ENCODE results near the gene OR10A2. TPM values are rescaled to one million over a fixed set of nuclear protein-coding genes. Genes with fewer than 3 reads are reported as not detected.

OR10A2 gene, protein sequence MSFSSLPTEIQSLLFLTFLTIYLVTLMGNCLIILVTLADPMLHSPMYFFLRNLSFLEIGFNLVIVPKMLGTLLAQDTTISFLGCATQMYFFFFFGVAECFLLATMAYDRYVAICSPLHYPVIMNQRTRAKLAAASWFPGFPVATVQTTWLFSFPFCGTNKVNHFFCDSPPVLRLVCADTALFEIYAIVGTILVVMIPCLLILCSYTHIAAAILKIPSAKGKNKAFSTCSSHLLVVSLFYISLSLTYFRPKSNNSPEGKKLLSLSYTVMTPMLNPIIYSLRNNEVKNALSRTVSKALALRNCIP
- not detected in 2 replicates for total RNA-seq (ENCODE audit: low replicate concordance)

DNA sequence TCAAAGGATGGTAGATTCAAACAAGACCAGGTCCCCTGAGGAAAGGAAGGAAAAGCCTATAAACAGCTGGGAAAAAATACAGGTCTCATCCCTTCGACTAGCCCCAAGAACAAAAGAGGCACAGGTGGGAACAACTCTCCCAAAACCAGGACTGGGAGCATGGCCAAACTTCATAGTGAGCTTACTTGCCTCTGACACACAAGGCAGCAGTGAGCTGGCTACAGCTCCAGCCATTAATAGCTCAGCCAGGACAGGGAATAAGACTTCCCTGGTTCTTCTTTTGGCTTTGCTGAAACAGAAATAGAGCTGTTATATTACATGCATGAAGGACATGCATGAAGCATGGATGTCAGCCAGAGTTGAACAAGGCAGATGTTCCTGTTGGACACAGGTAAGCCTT is at the start of gene OR10A2:
OR10A2 (plus strand) TSS at position 97 of the 400 bp plus-strand sequence. CDS start 6,698 bp downstream, outside the sequence.
- TF ChIP-seq, protein P1, sequence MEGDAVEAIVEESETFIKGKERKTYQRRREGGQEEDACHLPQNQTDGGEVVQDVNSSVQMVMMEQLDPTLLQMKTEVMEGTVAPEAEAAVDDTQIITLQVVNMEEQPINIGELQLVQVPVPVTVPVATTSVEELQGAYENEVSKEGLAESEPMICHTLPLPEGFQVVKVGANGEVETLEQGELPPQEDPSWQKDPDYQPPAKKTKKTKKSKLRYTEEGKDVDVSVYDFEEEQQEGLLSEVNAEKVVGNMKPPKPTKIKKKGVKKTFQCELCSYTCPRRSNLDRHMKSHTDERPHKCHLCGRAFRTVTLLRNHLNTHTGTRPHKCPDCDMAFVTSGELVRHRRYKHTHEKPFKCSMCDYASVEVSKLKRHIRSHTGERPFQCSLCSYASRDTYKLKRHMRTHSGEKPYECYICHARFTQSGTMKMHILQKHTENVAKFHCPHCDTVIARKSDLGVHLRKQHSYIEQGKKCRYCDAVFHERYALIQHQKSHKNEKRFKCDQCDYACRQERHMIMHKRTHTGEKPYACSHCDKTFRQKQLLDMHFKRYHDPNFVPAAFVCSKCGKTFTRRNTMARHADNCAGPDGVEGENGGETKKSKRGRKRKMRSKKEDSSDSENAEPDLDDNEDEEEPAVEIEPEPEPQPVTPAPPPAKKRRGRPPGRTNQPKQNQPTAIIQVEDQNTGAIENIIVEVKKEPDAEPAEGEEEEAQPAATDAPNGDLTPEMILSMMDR (IDR thresholded peaks at IDR 0.05; ENCODE audit: insufficient read depth, low read length), result peak; percentile 22
- no peak within 1 kb of the TSS for H3K4me3 ChIP-seq (ENCODE audit: low read depth, low read length)
- peak; percentile 50 for DNase-seq (ENCODE audit: low read depth)

- no peak overlapping the region for H3K4me3 ChIP-seq (ENCODE audit: low read depth, low read length)
- TF ChIP-seq, protein P1 (IDR thresholded peaks at IDR 0.05; ENCODE audit: insufficient read depth, low read length), result no peak
- no peak for DNase-seq (ENCODE audit: low read depth)
Observed at GRCh38 chr11:6813656-6814055, 49.2 kb upstream of the OR10A2 start.

DNA sequence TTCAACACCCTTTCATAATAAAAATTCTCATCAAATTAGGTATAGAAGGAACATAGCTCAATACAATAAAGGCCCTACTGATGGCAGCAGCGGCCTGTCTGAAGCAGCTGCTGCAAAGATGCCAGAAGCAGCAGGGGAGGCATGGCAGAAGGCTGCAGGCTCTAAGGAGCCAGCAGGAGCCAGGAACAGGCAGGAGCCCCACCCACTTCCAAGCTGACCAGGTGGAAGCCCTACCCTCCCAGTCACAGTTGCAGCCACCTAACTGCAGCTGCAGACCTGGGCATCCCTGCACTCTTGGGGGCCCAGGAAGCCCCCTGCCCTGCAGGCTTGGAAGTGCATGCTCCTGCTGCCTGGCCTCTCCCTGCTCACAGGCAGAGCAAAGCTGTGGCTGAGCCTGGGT is 45.2 kb upstream of the OR10A2 start:
- TF ChIP-seq, protein P1 (IDR thresholded peaks at IDR 0.05; ENCODE audit: insufficient read depth, low read length), result no peak
- DNase-seq (ENCODE audit: low read depth), result peak; percentile 10
- no peak overlapping the region for H3K4me3 ChIP-seq (ENCODE audit: low read depth, low read length)

GRCh38 chr11:6818967-6819366 is 43.9 kb upstream of the OR10A2 start:
- DNase-seq (ENCODE audit: low read depth), result no peak
- TF ChIP-seq, protein P1 (IDR thresholded peaks at IDR 0.05; ENCODE audit: insufficient read depth, low read length), result no peak

GRCh38 chr11:6824136-6824823 is 38.6 kb upstream of the OR10A2 start:
- TF ChIP-seq, protein P1 (IDR thresholded peaks at IDR 0.05; ENCODE audit: insufficient read depth, low read length), result no peak
- DNase-seq (ENCODE audit: low read depth), result no peak
- H3K4me3 ChIP-seq (ENCODE audit: low read depth, low read length), result no peak overlapping the region

More at GRCh38 chr11:6818967-6819366, 43.9 kb upstream of the OR10A2 start:
- no peak overlapping the region for H3K4me3 ChIP-seq (ENCODE audit: low read depth, low read length)

GRCh38 chr11:6825231-6825744 is 37.6 kb upstream of the OR10A2 start:
- H3K4me3 ChIP-seq (ENCODE audit: low read depth, low read length), result no peak overlapping the region
- DNase-seq (ENCODE audit: low read depth), result no peak

More at GRCh38 chr11:6825231-6825744, 37.6 kb upstream of the OR10A2 start:
- TF ChIP-seq, protein P1 (IDR thresholded peaks at IDR 0.05; ENCODE audit: insufficient read depth, low read length), result no peak

Data from fibroblast of the aortic adventitia (primary cell).